Measurements from ENCODE around the gene SLC46A1.
A peak's percentile ranks its signal among the peaks of the same experiment; 100 is the strongest.

SLC46A1 gene

GRCh38 chr17:28402844-28403243, 3.2 kb downstream of the SLC46A1 start:
- no peak for DNase-seq

- no peak for DNase-seq
These were observed 3.8 kb downstream of the SLC46A1 start for GRCh38 chr17:28402224-28402630.

- no peak for DNase-seq
These were observed 6.2 kb downstream of the SLC46A1 start for GRCh38 chr17:28399808-28400207.

- no peak for DNase-seq
These were observed 7.6 kb downstream of the SLC46A1 start for GRCh38 chr17:28398280-28398981.

- DNase-seq = no peak
These were observed 8.2 kb downstream of the SLC46A1 start for GRCh38 chr17:28397687-28398279.

GRCh38 chr17:28397275-28397674, 8.7 kb downstream of the SLC46A1 start:
- no peak for DNase-seq

- no peak for DNase-seq
These were observed 9.3 kb downstream of the SLC46A1 start for GRCh38 chr17:28396635-28397239.

GRCh38 chr17:28395968-28396367, 10.0 kb downstream of the SLC46A1 start:
- no peak for DNase-seq

GRCh38 chr17:28395426-28395825, 10.6 kb downstream of the SLC46A1 start:
- no peak for DNase-seq

- no peak for DNase-seq
These were observed 11.5 kb downstream of the SLC46A1 start for GRCh38 chr17:28394337-28395116.

- DNase-seq = no peak
These were observed 13.5 kb downstream of the SLC46A1 start for GRCh38 chr17:28392491-28392890.

GRCh38 chr17:28391401-28391800, 14.6 kb downstream of the SLC46A1 start:
- DNase-seq = no peak

- no peak for DNase-seq
These were observed 15.0 kb downstream of the SLC46A1 start for GRCh38 chr17:28390984-28391383.

GRCh38 chr17:28390563-28390962, 15.4 kb downstream of the SLC46A1 start:
- DNase-seq = no peak

GRCh38 chr17:28390141-28390540, 15.9 kb downstream of the SLC46A1 start:
- DNase-seq = no peak

GRCh38 chr17:28388106-28388505, 17.9 kb downstream of the SLC46A1 start:
- DNase-seq = no peak

GRCh38 chr17:28386391-28386790, 19.6 kb downstream of the SLC46A1 start:
- no peak for DNase-seq

GRCh38 chr17:28385406-28385805, 20.6 kb downstream of the SLC46A1 start:
- peak; percentile 30 for DNase-seq

GRCh38 chr17:28385037-28385400, 21.0 kb downstream of the SLC46A1 start:
- DNase-seq = no peak

GRCh38 chr17:28384281-28385036, 21.6 kb downstream of the SLC46A1 start:
- DNase-seq = peak; percentile 74

GRCh38 chr17:28381141-28381825, 24.7 kb downstream of the SLC46A1 start:
- DNase-seq = peak; percentile 48

All from activated CD4-positive, alpha-beta T cell treated with anti-CD3 and anti-CD28 coated beads, Interleukin-10, Interleukin-2, amounts not matched to agents 100 ng/mL and 50 ng/mL, durations not matched to agents 16 hours and 8 hours (primary cell).